ENCODE results near the gene BOD1L1. TPM values are rescaled to one million over a fixed set of nuclear protein-coding genes. Genes with fewer than 3 reads are reported as not detected.

The BOD1L1 gene
- total RNA-seq, 6 experiments from 2014 or later = 22.9 to 24.9 (median 24.6) TPM

DNA sequence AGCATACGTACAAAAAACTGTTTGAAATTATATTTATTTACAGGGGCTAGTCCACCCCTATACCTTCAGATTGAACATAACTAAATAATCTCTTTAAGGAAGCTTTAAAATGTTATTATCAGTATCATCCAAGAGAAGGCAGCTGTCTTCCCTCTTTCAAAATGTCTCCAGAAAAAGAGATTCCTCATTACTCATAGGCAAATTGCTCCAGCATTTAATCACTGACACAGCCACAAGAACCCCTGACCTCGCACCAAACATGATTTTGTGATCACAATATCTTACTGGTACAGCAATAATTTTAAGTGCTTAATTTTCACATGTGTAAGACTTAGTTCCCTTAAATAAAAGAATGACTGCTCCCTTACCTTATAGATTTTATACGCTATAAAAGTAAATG is 9.7 kb downstream of the BOD1L1 start:
- DNase-seq = no peak
- Mint-ChIP-seq H3K36me3 (ENCODE audit: low read depth) (peaks cover 8% of the 10 kb centered on the region), H3K4me3 (no peak overlapping the region), H3K9me3 (no peaks in the 10 kb centered on the region), H3K4me1 (ENCODE audit: low read depth) (peaks cover 6% of the 10 kb centered on the region; the same call in 1 of the 2 replicates), H3K27me3 (ENCODE audit: insufficient read depth) (no peaks in the 10 kb centered on the region), H3K27ac (no peak overlapping the region)
- TF ChIP-seq, protein P1, sequence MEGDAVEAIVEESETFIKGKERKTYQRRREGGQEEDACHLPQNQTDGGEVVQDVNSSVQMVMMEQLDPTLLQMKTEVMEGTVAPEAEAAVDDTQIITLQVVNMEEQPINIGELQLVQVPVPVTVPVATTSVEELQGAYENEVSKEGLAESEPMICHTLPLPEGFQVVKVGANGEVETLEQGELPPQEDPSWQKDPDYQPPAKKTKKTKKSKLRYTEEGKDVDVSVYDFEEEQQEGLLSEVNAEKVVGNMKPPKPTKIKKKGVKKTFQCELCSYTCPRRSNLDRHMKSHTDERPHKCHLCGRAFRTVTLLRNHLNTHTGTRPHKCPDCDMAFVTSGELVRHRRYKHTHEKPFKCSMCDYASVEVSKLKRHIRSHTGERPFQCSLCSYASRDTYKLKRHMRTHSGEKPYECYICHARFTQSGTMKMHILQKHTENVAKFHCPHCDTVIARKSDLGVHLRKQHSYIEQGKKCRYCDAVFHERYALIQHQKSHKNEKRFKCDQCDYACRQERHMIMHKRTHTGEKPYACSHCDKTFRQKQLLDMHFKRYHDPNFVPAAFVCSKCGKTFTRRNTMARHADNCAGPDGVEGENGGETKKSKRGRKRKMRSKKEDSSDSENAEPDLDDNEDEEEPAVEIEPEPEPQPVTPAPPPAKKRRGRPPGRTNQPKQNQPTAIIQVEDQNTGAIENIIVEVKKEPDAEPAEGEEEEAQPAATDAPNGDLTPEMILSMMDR (IDR thresholded peaks at IDR 0.05) = no peak

DNA sequence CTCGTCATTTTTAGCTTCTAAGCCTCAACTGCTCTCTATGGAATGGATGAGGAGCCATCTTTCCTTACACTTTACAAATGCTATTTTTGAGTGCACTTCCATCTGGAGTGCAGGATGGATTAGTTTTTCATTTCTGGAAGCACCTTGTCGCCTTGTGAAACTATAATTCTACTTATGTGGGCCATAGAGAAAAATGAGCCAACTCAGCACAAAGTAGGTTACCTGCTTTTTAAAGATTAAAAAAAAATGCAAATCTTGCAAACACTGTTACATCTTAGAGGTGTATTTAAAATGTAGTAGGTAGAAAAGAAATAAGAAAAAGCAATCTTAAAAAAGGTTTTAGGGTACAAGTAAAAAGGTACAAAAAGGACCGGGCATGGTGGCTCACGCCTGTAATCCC is 10.9 kb downstream of the BOD1L1 start:
- no peak overlapping the region for H3K27ac Mint-ChIP-seq
- TF ChIP-seq, protein P1 (IDR thresholded peaks at IDR 0.05) = no peak
- no peaks in the 10 kb centered on the region for H3K27me3 Mint-ChIP-seq (ENCODE audit: insufficient read depth)
- peaks cover 9% of the 10 kb centered on the region; the same call in 1 of the 2 replicates for H3K4me1 Mint-ChIP-seq (ENCODE audit: low read depth)
- H3K4me3 Mint-ChIP-seq = no peak overlapping the region
- no peaks in the 10 kb centered on the region for H3K9me3 Mint-ChIP-seq
- H3K36me3 Mint-ChIP-seq (ENCODE audit: low read depth) = peaks cover 9% of the 10 kb centered on the region
- DNase-seq = no peak

DNA sequence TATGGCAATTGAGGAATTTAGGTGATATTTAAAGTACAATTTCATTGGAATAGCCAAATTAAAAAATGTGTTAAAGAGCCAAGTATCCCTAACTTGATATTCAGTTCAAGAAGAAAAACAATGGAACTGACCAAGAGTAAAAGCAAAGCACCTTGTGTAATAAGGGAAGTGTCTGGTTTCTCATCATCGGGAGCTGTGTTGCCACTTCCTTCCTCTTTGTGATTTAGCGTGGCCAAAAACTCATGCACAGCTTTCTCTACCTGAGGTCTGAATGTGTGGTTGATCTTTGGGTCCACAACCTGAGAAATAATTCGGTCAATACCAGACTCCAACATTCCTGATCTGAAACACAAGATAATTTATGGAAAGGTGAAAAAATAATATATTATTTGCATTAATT is 12.4 kb downstream of the BOD1L1 start:
- Mint-ChIP-seq H3K4me1 (ENCODE audit: low read depth) (peaks cover 13% of the 10 kb centered on the region; the same call in 1 of the 2 replicates), H3K4me3 (no peak overlapping the region), H3K36me3 (ENCODE audit: low read depth) (peaks cover 19% of the 10 kb centered on the region), H3K27ac (no peak overlapping the region), H3K27me3 (ENCODE audit: insufficient read depth) (no peaks in the 10 kb centered on the region), H3K9me3 (no peaks in the 10 kb centered on the region)
- no peak for DNase-seq
- TF ChIP-seq, protein P1 (IDR thresholded peaks at IDR 0.05) = no peak

DNA sequence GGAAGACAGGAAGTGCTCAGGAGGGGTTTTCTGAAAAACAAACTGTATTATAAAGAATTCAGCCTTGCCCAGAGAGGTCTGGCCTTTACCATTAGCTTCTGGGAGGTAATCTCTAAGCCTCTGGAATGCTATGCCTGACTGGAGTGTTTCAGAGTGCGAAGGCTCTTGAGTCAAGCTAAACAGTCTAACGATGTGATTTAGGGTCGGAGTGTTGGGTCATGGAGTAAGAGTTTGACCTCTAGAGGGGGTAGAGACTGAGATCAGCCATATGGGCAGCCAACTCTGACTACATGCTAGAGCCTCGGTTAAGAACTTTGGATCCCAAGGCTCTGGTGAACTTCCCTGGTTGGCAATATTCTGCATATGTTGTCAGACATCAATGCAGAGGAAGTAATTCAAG is 15.0 kb downstream of the BOD1L1 start:
- peaks cover 31% of the 10 kb centered on the region for H3K36me3 Mint-ChIP-seq (ENCODE audit: low read depth)

DNA sequence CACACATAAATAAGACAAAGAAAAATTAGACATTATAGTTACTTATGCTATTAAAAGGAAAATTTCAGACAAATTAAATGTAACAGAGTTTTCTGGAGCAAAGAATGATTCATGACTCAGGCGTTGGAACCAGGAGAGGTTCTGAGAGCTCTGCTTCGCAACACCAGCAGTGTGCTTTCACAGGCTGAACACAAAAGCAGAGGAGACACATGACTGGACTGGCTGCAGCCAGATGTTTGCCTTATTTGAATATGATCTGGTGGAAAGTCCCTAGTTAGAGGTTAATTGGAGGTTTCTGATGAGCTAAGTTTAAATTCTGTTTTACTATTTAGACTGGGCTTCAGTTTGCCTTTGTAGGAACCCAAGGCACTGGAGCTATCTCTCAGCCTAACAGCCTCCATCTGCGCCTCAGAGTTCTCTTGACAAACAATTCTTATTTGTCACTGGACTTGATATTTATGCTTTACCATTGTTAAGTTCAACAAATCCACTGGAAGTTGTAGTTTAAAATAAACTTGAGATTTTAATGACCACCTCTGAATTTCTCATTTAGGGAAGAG is 16.2 kb downstream of the BOD1L1 start:
- DNase-seq = no peak
- Mint-ChIP-seq H3K27ac (no peak overlapping the region), H3K4me1 (ENCODE audit: low read depth) (peaks cover 7% of the 10 kb centered on the region; the same call in 1 of the 2 replicates), H3K27me3 (ENCODE audit: insufficient read depth) (no peaks in the 10 kb centered on the region), H3K36me3 (ENCODE audit: low read depth) (peaks cover 37% of the 10 kb centered on the region), H3K4me3 (no peak overlapping the region), H3K9me3 (no peaks in the 10 kb centered on the region)
- TF ChIP-seq, protein P1 (IDR thresholded peaks at IDR 0.05) = no peak

More for the DNA sequence above, 15.0 kb downstream of the BOD1L1 start:
- Mint-ChIP-seq H3K27me3 (ENCODE audit: insufficient read depth) (no peaks in the 10 kb centered on the region), H3K4me1 (ENCODE audit: low read depth) (peaks cover 7% of the 10 kb centered on the region; the same call in 1 of the 2 replicates), H3K4me3 (no peak overlapping the region), H3K9me3 (no peaks in the 10 kb centered on the region), H3K27ac (no peak overlapping the region)
- TF ChIP-seq, protein P1 (IDR thresholded peaks at IDR 0.05) = no peak
- no peak for DNase-seq
